Mammary epithelial cell (primary cell): Measurements from ENCODE around the gene SPNS3.

Source experiments
- EZH2 ChIP-seq: IDR thresholded peaks from 2 replicates; pipeline ENCODE4 v1.6.1; 2012; ENCODE audit warnings: low read length, inconsistent platforms, borderline replicate concordance
- TF ChIP-seq, protein P1 (sequence below), 2 donors: IDR thresholded peaks in 1 of 2; conservative IDR thresholded peaks in 1 of 2; 2 replicates each; pipeline ENCODE4 v1.5.1; 2011 to 2012; ENCODE audit warnings: inconsistent platforms in 2 of 2, low read length in 2 of 2, mild to moderate bottlenecking in 2 of 2, control low read depth in 1 of 2, low read depth in 1 of 2; ENCODE audit not compliant: insufficient read depth in 1 of 2; ENCODE audit errors: extremely low read depth in 1 of 2

GRCh38 chr17:4504188-4504587 is 70.4 kb downstream of the SPNS3 start:
- TF ChIP-seq EZH2, result no peak
- TF ChIP-seq, protein P1, sequence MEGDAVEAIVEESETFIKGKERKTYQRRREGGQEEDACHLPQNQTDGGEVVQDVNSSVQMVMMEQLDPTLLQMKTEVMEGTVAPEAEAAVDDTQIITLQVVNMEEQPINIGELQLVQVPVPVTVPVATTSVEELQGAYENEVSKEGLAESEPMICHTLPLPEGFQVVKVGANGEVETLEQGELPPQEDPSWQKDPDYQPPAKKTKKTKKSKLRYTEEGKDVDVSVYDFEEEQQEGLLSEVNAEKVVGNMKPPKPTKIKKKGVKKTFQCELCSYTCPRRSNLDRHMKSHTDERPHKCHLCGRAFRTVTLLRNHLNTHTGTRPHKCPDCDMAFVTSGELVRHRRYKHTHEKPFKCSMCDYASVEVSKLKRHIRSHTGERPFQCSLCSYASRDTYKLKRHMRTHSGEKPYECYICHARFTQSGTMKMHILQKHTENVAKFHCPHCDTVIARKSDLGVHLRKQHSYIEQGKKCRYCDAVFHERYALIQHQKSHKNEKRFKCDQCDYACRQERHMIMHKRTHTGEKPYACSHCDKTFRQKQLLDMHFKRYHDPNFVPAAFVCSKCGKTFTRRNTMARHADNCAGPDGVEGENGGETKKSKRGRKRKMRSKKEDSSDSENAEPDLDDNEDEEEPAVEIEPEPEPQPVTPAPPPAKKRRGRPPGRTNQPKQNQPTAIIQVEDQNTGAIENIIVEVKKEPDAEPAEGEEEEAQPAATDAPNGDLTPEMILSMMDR (conservative IDR thresholded peaks at IDR 0.05 in 1 of 2, IDR thresholded peaks at IDR 0.05 in 1 of 2; ENCODE audit: extremely low read depth in 1 of 2, insufficient read depth in 1 of 2, low read depth in 1 of 2, low read length in 2 of 2), result no peak
